ENCODE results near the gene PCDHGA12. TPM values are rescaled to one million over a fixed set of nuclear protein-coding genes. Genes with fewer than 3 reads are reported as not detected.
A peak's percentile ranks its signal among the peaks of the same experiment; 100 is the strongest.
"Not testable (repeated sequence)": the region's sequence is repeated elsewhere in the genome, so short reads cannot be mapped to it uniquely, and the experiment has no call there.

The PCDHGA12 gene
- total and polyA plus RNA-seq, 2 donors (not counting 1 experiment from before 2014, with no cell fraction given) = 0.27 to 2.8 TPM

DNA sequence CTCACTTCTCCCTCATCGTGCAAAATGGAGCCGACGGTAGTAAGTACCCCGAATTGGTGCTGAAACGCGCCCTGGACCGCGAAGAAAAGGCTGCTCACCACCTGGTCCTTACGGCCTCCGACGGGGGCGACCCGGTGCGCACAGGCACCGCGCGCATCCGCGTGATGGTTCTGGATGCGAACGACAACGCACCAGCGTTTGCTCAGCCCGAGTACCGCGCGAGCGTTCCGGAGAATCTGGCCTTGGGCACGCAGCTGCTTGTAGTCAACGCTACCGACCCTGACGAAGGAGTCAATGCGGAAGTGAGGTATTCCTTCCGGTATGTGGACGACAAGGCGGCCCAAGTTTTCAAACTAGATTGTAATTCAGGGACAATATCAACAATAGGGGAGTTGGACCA, 979 bp downstream of the PCDHGA12 start:
- H3K27me3 Mint-ChIP-seq = peaks cover 40% of the 10 kb centered on the region
- TF ChIP-seq EZH2 (IDR thresholded peaks at IDR 0.05; ENCODE audit: borderline replicate concordance, insufficient read depth, low read depth, low read length, poor library complexity, severe bottlenecking) = no peak
- no peak for TF ChIP-seq CTCF (IDR thresholded peaks at IDR 0.05)

GRCh38 chr5:141432308-141432707, 2.0 kb downstream of the PCDHGA12 start:
- H3K36me3 ChIP-seq (replicated peaks in 1 of 2; ENCODE audit: control extremely low read depth in 1 of 2, control insufficient read depth in 1 of 2, extremely low read depth in 1 of 2, insufficient read depth in 2 of 2, low read length in 1 of 2); H3K27ac ChIP-seq (ENCODE audit: low read length in 2 of 2); intact Hi-C loops (cut with micrococcal nuclease); DNase-seq; H3K4me1 Mint-ChIP-seq; H3K4me2 ChIP-seq (replicated peaks; ENCODE audit: low read depth, low read length, poor library complexity, severe bottlenecking); H3K27ac Mint-ChIP-seq; ATAC-seq (ENCODE audit: low read depth); H3K4me3 ChIP-seq (ENCODE audit: control extremely low read depth in 1 of 5, extremely low read depth in 1 of 5, insufficient read depth in 1 of 5, low read depth in 2 of 5, low read length in 4 of 5); POLR2A ChIA-PET; H4K20me1 ChIP-seq (ENCODE audit: control insufficient read depth, insufficient read depth, low read length, poor library complexity, severe bottlenecking); H3K9me3 Mint-ChIP-seq (ENCODE audit: insufficient read depth); H3K9ac ChIP-seq (ENCODE audit: low read length); H3K79me2 ChIP-seq (ENCODE audit: control insufficient read depth, insufficient read depth, low read length): not testable (repeated sequence)
- H3K9me3 ChIP-seq (ENCODE audit: control extremely low read depth in 1 of 3, control insufficient read depth in 2 of 3, insufficient read depth in 1 of 3, low read length in 2 of 3) = peaks cover 0 to 50% (median 26%) of the 10 kb centered on the region in 3 donors
- H2AFZ ChIP-seq (ENCODE audit: insufficient read depth, low read depth, low read length, poor library complexity, severe bottlenecking) = peak overlapping the region; percentile 49
- peaks cover 0 to 43% (median 20%) of the 10 kb centered on the region in 4 experiments for H3K27me3 ChIP-seq (replicated peaks in 1 of 4; ENCODE audit: control extremely low read depth in 1 of 4, control insufficient read depth in 3 of 4, insufficient read depth in 4 of 4, low read length in 3 of 4)
- CTCF ChIA-PET = interaction anchor here (2.4 to 4.4 kb wide), 4 partner anchors 11 to 126 kb away, joined by 15 to 31 read pairs (median 20); partner anchors contain the start of genes PCDHGA10, PCDHGA11 and PCDHGB7
- peaks cover 15 to 17% of the 10 kb centered on the region in 2 donors for H3K4me1 ChIP-seq (ENCODE audit: control insufficient read depth in 2 of 2, insufficient read depth in 2 of 2, low read length in 2 of 2)
- 44% methylated on average over 27 of the region's 38 CpGs for WGBS (ENCODE audit: insufficient coverage)
- Mint-ChIP-seq H3K27me3 (peaks cover 33% of the 10 kb centered on the region), H3K4me3 (peak overlapping the region; percentile 86)

More for the DNA sequence above, 979 bp downstream of the PCDHGA12 start:
- Histone ChIP-seq H3K4me1 (ENCODE audit: control insufficient read depth in 2 of 2, insufficient read depth in 2 of 2, low read length in 2 of 2) (peaks cover 15 to 17% of the 10 kb centered on the region in 2 donors), H3K79me2 (ENCODE audit: control insufficient read depth, insufficient read depth, low read length) (no peaks in the 10 kb centered on the region), H4K20me1 (ENCODE audit: control insufficient read depth, insufficient read depth, low read length, poor library complexity, severe bottlenecking) (no peaks in the 10 kb centered on the region), H2AFZ (ENCODE audit: insufficient read depth, low read depth, low read length, poor library complexity, severe bottlenecking) (peak overlapping the region; percentile 49), H3K27me3 (replicated peaks in 1 of 4; ENCODE audit: control extremely low read depth in 1 of 4, control insufficient read depth in 3 of 4, insufficient read depth in 4 of 4, low read length in 3 of 4) (peaks cover 0 to 52% (median 24%) of the 10 kb centered on the region in 4 experiments), H3K27ac (ENCODE audit: low read length in 2 of 2) (no peak overlapping the region), H3K4me2 (replicated peaks; ENCODE audit: low read depth, low read length, poor library complexity, severe bottlenecking) (peak overlapping the region; percentile 38), H3K4me3 (ENCODE audit: control extremely low read depth in 1 of 5, extremely low read depth in 1 of 5, insufficient read depth in 1 of 5, low read depth in 2 of 5, low read length in 4 of 5) (peak overlapping the region in 4 of 5 experiments; percentile 30 to 35 (median 32)), H3K9me3 (ENCODE audit: control extremely low read depth in 1 of 3, control insufficient read depth in 2 of 3, insufficient read depth in 1 of 3, low read length in 2 of 3) (peaks cover 0 to 52% (median 26%) of the 10 kb centered on the region in 3 donors), H3K9ac (ENCODE audit: low read length) (peak overlapping the region; percentile 34), H3K36me3 (replicated peaks in 1 of 2; ENCODE audit: control extremely low read depth in 1 of 2, control insufficient read depth in 1 of 2, extremely low read depth in 1 of 2, insufficient read depth in 2 of 2, low read length in 1 of 2) (no peaks in the 10 kb centered on the region)
- H3K9me3 Mint-ChIP-seq (ENCODE audit: insufficient read depth) = peaks cover 3% of the 10 kb centered on the region
- peak; percentile 31 for ATAC-seq (ENCODE audit: low read depth)
- H3K27ac Mint-ChIP-seq = peak overlapping the region; percentile 29
- CTCF ChIA-PET = interaction anchor here (1.0 to 4.4 kb wide), 19 partner anchors 10 to 676 kb away, joined by 3 to 68 read pairs (median 10); partner anchors contain the start of genes PCDHGA10, PCDHGA11, PCDHGB6 and PCDHGB7
- DNase-seq = peak; percentile 56
- 24% methylated on average over 37 of the region's 37 CpGs for WGBS (ENCODE audit: insufficient coverage)
- intact Hi-C loops (cut with micrococcal nuclease) = loop anchor here (2.0 kb wide), 1 partner anchor 188 kb away; the partner anchor contains the start of gene DIAPH1
- peak overlapping the region; percentile 86 for H3K4me3 Mint-ChIP-seq
- POLR2A ChIA-PET = interaction anchor here (1.6 kb wide), 1 partner anchor 133 kb away, joined by 7 read pairs; no protein-coding TSS in a partner anchor
- peaks cover 7% of the 10 kb centered on the region for H3K4me1 Mint-ChIP-seq

DNA sequence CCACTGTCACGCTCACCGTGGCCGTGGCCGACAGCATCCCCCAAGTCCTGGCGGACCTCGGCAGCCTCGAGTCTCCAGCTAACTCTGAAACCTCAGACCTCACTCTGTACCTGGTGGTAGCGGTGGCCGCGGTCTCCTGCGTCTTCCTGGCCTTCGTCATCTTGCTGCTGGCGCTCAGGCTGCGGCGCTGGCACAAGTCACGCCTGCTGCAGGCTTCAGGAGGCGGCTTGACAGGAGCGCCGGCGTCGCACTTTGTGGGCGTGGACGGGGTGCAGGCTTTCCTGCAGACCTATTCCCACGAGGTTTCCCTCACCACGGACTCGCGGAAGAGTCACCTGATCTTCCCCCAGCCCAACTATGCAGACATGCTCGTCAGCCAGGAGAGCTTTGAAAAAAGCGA, 2.4 kb downstream of the PCDHGA12 start:
- Histone ChIP-seq H3K4me1 (ENCODE audit: control insufficient read depth in 2 of 2, insufficient read depth in 2 of 2, low read length in 2 of 2) (peaks cover 15 to 17% of the 10 kb centered on the region in 2 donors), H3K27me3 (replicated peaks in 1 of 4; ENCODE audit: control extremely low read depth in 1 of 4, control insufficient read depth in 3 of 4, insufficient read depth in 4 of 4, low read length in 3 of 4) (peaks cover 0 to 39% (median 20%) of the 10 kb centered on the region in 4 experiments), H3K9me3 (ENCODE audit: control extremely low read depth in 1 of 3, control insufficient read depth in 2 of 3, insufficient read depth in 1 of 3, low read length in 2 of 3) (peaks cover 0 to 46% (median 26%) of the 10 kb centered on the region in 3 donors)
- H3K79me2 ChIP-seq (ENCODE audit: control insufficient read depth, insufficient read depth, low read length); H3K36me3 ChIP-seq (replicated peaks in 1 of 2; ENCODE audit: control extremely low read depth in 1 of 2, control insufficient read depth in 1 of 2, extremely low read depth in 1 of 2, insufficient read depth in 2 of 2, low read length in 1 of 2); ATAC-seq (ENCODE audit: low read depth); H3K4me1 Mint-ChIP-seq; POLR2A ChIA-PET; H2AFZ ChIP-seq (ENCODE audit: insufficient read depth, low read depth, low read length, poor library complexity, severe bottlenecking); H3K9me3 Mint-ChIP-seq (ENCODE audit: insufficient read depth); H3K27ac Mint-ChIP-seq; H3K27ac ChIP-seq (ENCODE audit: low read length in 2 of 2); DNase-seq; intact Hi-C loops (cut with micrococcal nuclease); H3K4me2 ChIP-seq (replicated peaks; ENCODE audit: low read depth, low read length, poor library complexity, severe bottlenecking); H3K4me3 Mint-ChIP-seq; H3K4me3 ChIP-seq (ENCODE audit: control extremely low read depth in 1 of 5, extremely low read depth in 1 of 5, insufficient read depth in 1 of 5, low read depth in 2 of 5, low read length in 4 of 5); H4K20me1 ChIP-seq (ENCODE audit: control insufficient read depth, insufficient read depth, low read length, poor library complexity, severe bottlenecking); H3K9ac ChIP-seq (ENCODE audit: low read length): not testable (repeated sequence)
- H3K27me3 Mint-ChIP-seq = peaks cover 33% of the 10 kb centered on the region
- 40% methylated on average over 22 of the region's 29 CpGs for WGBS (ENCODE audit: insufficient coverage)
- CTCF ChIA-PET = interaction anchor here (3.1 kb wide), 1 partner anchor 20 kb away, joined by 15 read pairs; the partner anchor contains the start of gene PCDHGA10

All from B cell (primary cell).